Kidney tubule cell (primary cell): ENCODE data around the gene FNDC5.
A peak's percentile ranks its signal among the peaks of the same experiment; 100 is the strongest.

Source experiments
- DNase-seq: peaks from one replicate; pipeline ENCODE4 v3.0.0-alpha.2; 2018; ENCODE audit warnings: low spot score

Gene FNDC5

GRCh38 chr1:32897082-32898049, 26.7 kb upstream of the FNDC5 start:
- no peak for DNase-seq

GRCh38 chr1:32896451-32896850, 25.7 kb upstream of the FNDC5 start:
- DNase-seq, result no peak

GRCh38 chr1:32895325-32896215, 24.9 kb upstream of the FNDC5 start:
- no peak for DNase-seq

- DNase-seq, result no peak
Measured at GRCh38 chr1:32894681-32895080, 24.0 kb upstream of the FNDC5 start.

GRCh38 chr1:32894019-32894600, 23.4 kb upstream of the FNDC5 start:
- no peak for DNase-seq

- DNase-seq, result peak; percentile 41
Measured at GRCh38 chr1:32893198-32894018, 22.7 kb upstream of the FNDC5 start.

- peak; percentile 32 for DNase-seq
Measured at GRCh38 chr1:32892368-32893197, 21.9 kb upstream of the FNDC5 start.

GRCh38 chr1:32891630-32892029, 20.9 kb upstream of the FNDC5 start:
- DNase-seq, result no peak

- no peak for DNase-seq
Measured at GRCh38 chr1:32891241-32891570, 20.5 kb upstream of the FNDC5 start.

- DNase-seq, result no peak
Measured at GRCh38 chr1:32890516-32891240, 20.0 kb upstream of the FNDC5 start.

- no peak for DNase-seq
Measured at GRCh38 chr1:32889731-32890278, 19.1 kb upstream of the FNDC5 start.

GRCh38 chr1:32888677-32889420, 18.1 kb upstream of the FNDC5 start:
- DNase-seq, result no peak

- no peak for DNase-seq
Measured at GRCh38 chr1:32888134-32888533, 17.4 kb upstream of the FNDC5 start.

- DNase-seq, result no peak
Measured at GRCh38 chr1:32887623-32888022, 16.9 kb upstream of the FNDC5 start.

- DNase-seq, result no peak
Measured at GRCh38 chr1:32886828-32887414, 16.2 kb upstream of the FNDC5 start.

- DNase-seq, result peak; percentile 53
Measured at GRCh38 chr1:32886004-32886827, 15.5 kb upstream of the FNDC5 start, which contains the start of gene HPCA. Gene HPCA, plus strand, starts transcription at chr1:32886491. Its CDS starts 2,408 bp downstream, at chr1:32888899.

GRCh38 chr1:32885676-32886003, 14.9 kb upstream of the FNDC5 start:
- no peak for DNase-seq

GRCh38 chr1:32884726-32885125, 14.0 kb upstream of the FNDC5 start:
- no peak for DNase-seq
